GM12874 (cell line): ENCODE measurements around the gene PCYT2.

ENCODE experiments used
- TF ChIP-seq, protein P1 (sequence below): IDR thresholded peaks from 2 replicates; pipeline ENCODE4 v1.5.1; 2011; ENCODE audit warnings: low read depth, mild to moderate bottlenecking, control low read depth, low read length, moderate library complexity; ENCODE audit not compliant: insufficient read depth

PCYT2 gene

DNA sequence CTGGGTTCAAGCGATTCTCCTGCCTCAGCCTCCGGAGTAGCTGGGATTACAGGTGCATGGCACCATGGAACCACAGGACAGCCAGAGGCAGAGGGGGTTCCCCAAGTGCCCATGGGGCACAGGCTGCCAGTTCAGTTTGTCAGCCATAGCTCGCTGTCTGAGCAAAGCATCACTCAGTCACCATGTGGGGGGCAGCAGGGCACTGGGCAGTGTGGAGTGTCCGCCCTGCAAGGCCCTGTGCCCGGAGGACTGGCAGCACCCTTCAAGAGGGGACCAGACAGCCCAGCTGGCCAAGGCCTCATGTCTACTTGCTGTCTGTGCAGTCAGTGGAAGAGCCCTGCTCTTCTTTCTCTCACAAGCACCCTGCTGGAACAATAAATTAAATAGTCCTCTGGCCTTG is 26.2 kb downstream of the PCYT2 start:
- TF ChIP-seq, protein P1, sequence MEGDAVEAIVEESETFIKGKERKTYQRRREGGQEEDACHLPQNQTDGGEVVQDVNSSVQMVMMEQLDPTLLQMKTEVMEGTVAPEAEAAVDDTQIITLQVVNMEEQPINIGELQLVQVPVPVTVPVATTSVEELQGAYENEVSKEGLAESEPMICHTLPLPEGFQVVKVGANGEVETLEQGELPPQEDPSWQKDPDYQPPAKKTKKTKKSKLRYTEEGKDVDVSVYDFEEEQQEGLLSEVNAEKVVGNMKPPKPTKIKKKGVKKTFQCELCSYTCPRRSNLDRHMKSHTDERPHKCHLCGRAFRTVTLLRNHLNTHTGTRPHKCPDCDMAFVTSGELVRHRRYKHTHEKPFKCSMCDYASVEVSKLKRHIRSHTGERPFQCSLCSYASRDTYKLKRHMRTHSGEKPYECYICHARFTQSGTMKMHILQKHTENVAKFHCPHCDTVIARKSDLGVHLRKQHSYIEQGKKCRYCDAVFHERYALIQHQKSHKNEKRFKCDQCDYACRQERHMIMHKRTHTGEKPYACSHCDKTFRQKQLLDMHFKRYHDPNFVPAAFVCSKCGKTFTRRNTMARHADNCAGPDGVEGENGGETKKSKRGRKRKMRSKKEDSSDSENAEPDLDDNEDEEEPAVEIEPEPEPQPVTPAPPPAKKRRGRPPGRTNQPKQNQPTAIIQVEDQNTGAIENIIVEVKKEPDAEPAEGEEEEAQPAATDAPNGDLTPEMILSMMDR, result no peak

DNA sequence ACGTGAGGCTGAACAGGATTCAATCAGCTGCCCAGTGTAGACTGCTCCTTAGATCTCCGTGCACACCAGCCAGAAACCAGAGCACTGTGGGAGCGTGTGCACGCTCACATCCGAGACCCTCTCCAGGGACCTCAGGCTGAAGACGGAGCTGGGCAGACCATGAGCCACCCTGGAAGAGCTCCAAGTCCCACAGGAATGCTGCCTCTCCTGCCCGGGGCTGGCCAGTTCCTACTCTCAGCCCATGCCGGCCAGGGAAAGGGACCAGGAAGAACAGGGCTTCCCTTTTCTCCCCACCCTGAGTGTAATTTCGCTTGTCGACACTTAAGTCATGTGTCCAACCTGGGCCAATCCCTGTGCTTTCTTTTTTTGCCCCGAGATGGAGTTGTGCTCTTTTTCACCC is 26.7 kb downstream of the PCYT2 start:
- TF ChIP-seq, protein P1, result no peak

DNA sequence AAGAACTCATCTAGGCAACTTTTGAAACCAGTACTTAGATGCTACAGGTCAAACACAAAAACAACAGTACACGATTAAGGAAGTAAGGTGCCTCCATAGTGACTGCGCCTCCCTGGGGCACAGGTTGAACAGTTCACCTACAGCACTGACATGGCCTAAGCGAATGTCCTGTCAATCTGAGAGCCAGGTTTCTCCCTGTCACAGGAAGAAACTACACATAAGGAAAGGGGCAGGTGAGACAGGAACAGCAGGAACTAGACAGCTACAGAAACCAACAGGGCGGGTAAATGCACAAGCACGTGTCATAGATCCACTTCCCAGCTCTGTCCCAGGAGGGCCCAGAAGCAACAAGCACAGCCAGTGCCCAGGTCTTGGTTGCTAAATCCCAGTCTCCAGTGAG is 32.1 kb downstream of the PCYT2 start:
- TF ChIP-seq, protein P1, result no peak

DNA sequence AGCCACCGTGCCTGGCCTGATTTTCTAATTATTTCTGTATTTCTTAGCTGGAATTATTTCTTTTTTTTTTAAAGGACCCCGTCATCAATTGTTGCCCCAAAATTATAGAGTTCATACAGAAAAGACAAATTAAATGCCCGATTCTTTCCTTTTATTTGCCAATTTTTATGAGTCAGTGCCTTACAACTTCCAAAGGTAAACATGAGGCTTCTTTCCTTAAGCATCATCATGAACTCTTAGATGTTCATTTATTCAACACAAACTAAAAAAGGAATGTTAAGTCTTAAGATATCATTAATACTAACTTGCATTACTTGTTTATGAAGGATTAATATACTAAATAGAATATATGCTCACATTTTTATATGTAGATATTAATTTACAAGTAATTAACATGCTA is 32.9 kb downstream of the PCYT2 start:
- TF ChIP-seq, protein P1, result no peak

DNA sequence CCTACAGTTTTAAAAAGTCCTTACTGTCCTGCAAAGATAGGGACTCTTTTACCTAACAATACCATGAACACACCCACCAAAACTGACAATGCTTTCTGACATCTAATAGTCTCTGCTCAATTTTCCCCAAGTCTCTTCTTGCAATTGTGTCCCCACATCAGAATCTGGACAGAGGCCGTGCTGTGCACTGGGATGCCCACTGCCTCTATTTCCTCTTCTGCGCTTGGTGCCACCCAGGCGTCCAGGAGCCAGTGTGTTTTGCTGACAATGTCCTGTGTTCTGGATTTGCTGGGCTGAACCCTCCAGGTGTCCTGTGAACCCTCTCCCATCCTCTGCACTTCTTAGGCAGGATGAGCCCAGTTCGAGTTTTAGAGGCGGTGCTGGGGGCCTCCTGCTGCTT is 33.6 kb downstream of the PCYT2 start:
- TF ChIP-seq, protein P1, result no peak

DNA sequence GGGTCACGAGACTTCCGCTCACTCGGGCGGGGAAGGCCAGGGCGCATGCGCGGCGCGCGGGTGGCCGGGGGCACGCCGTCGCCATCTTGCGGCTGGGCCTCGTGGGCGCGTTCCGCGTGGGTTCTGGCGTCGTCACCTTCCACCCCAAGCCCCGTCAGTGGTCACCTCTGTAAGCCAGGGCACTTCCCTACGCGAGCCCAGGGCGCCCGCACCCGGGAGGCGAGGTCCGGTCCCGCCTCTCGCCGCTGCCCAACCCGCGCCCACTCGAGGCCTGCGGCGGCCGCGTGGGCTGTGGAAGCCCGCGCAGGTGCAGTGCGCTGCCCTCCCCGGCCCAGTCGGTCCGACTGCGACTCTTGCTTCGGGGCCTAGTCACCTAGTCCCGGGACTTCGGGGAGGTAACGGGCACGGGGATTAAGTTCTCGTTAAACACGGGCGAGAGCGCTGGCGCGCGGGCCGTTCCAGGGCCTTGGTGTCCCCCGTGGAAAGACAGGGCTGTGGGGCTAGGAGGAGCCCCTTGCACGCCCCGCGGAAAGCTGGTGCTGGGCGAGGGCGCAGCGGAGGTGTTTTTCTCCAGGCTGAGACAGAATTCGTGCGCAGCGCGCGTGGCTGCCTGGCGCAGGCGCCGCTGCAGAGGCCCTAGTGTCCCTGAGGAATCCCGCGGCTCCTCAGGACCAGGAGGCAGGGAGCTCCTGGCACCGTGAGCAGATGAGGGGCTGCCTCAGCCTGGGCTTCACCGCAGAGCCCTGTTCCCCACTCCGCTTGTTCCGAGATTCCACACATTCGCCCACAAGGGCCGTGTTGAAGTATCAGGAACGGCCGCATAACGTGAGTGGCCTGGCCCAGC is 39.6 kb downstream of the PCYT2 start:
- TF ChIP-seq, protein P1, result peak; percentile 48

DNA sequence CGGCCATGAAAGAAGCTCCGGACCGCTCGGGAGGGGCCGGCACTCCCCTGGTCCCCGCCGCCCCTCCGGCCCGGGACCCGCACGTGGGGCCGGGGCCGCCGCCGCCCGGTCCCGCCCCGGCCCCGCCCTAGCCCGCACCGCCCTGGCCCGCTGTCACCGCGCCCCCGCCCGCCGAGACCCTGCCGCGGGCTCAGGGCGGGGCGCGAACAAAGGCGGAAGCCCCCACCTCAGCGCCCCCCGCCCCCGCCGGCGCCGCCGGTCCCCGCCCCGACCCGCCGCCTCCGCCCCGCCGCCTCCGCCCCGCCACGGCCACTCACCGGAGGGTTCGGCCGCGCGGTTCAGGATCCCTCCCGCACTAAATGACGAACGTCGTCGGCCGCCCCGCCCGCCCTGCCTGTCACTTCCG is 40.2 kb downstream of the PCYT2 start, which contains the start of gene ARHGDIA:
Gene ARHGDIA, minus strand, starts transcription at position 357 of the 406 bp plus-strand sequence. CDS start 1,407 bp downstream, outside the sequence.
- TF ChIP-seq, protein P1, result no peak
